ENCODE measurements around the gene YAF2.
A peak's percentile ranks its signal among the peaks of the same experiment; 100 is the strongest.
"Not testable (repeated sequence)": the region's sequence is repeated elsewhere in the genome, so short reads cannot be mapped to it uniquely, and the experiment has no call there.

The YAF2 gene

GRCh38 chr12:42252645-42253044 lies 14.6 kb upstream of the YAF2 start:
- DNase-seq: not testable (repeated sequence)

GRCh38 chr12:42249033-42249432 lies 11.0 kb upstream of the YAF2 start:
- not testable (repeated sequence) for DNase-seq

- DNase-seq: no peak
These were observed 2.2 kb upstream of the YAF2 start for GRCh38 chr12:42240131-42240750.

- no peak for DNase-seq
These were observed 202 bp downstream of the YAF2 start for GRCh38 chr12:42237853-42238239.

- DNase-seq: peak; percentile 69 to 71
These were observed 796 bp downstream of the YAF2 start for GRCh38 chr12:42237052-42237852.

GRCh38 chr12:42236017-42236416 lies 2.0 kb downstream of the YAF2 start:
- no peak for DNase-seq

- DNase-seq: no peak
These were observed 2.6 kb downstream of the YAF2 start for GRCh38 chr12:42235426-42235825.

- no peak for DNase-seq
These were observed 3.1 kb downstream of the YAF2 start for GRCh38 chr12:42234970-42235369.

- not testable (repeated sequence) for DNase-seq
These were observed 10.5 kb downstream of the YAF2 start for GRCh38 chr12:42227525-42227924.

GRCh38 chr12:42224501-42224900 lies 13.5 kb downstream of the YAF2 start:
- DNase-seq: not testable (repeated sequence)

- no peak for DNase-seq
These were observed 15.3 kb downstream of the YAF2 start for GRCh38 chr12:42222724-42223123.

- DNase-seq: no peak
These were observed 16.3 kb downstream of the YAF2 start for GRCh38 chr12:42221726-42222125.

GRCh38 chr12:42217656-42218055 lies 20.4 kb downstream of the YAF2 start:
- DNase-seq: no peak

- no peak for DNase-seq
These were observed 21.3 kb downstream of the YAF2 start for GRCh38 chr12:42216737-42217136.

GRCh38 chr12:42215759-42216158 lies 22.3 kb downstream of the YAF2 start:
- DNase-seq: not testable (repeated sequence)

GRCh38 chr12:42213954-42214426 lies 24.1 kb downstream of the YAF2 start:
- no peak for DNase-seq

- no peak for DNase-seq
These were observed 25.0 kb downstream of the YAF2 start for GRCh38 chr12:42213023-42213422.

- no peak for DNase-seq
These were observed 29.5 kb downstream of the YAF2 start for GRCh38 chr12:42208574-42208973.

- no peak for DNase-seq
These were observed 33.2 kb downstream of the YAF2 start for GRCh38 chr12:42204819-42205218.

- no peak for DNase-seq
These were observed 33.7 kb downstream of the YAF2 start for GRCh38 chr12:42204362-42204761.

- no peak for DNase-seq
These were observed 37.0 kb downstream of the YAF2 start for GRCh38 chr12:42201063-42201462.

- DNase-seq: no peak
These were observed 39.0 kb downstream of the YAF2 start for GRCh38 chr12:42199007-42199406.

- DNase-seq: no peak
These were observed 41.1 kb downstream of the YAF2 start for GRCh38 chr12:42196723-42197603.

All from stimulated activated CD4-positive, alpha-beta T cell treated with anti-CD3 and anti-CD28 coated beads, Interleukin-2, amount 100 ng/mL, for 24 hours (primary cell).